Neural progenitor cell (in vitro differentiated cells): ENCODE data around the gene NEU4. TPM values are rescaled to one million over a fixed set of nuclear protein-coding genes. Genes with fewer than 3 reads are reported as not detected.

Experiments used
- DNase-seq: peaks from one replicate; pipeline ENCODE4 v3.0.0-alpha.2; 2016; ENCODE audit warnings: low spot score
- H2AFZ ChIP-seq: fragments of 200-600 bp; sonication (generic); replicated peaks from 2 replicates; pipeline ENCODE4 v1.6.1; 2016; ENCODE audit warnings: antibody characterized with exemption
- H3F3A ChIP-seq: fragments of 200-600 bp; sonication (generic); 2 replicates; pipeline ENCODE4 v1.6.1; 2016; ENCODE audit warnings: antibody characterized with exemption, low read depth
- H3K27ac ChIP-seq: fragments of 200-600 bp; sonication (generic); 2 replicates; pipeline ENCODE4 v1.5.1; 2016; ENCODE audit warnings: mild to moderate bottlenecking
- H3K27me3 ChIP-seq: fragments of 200-600 bp; sonication (generic); 2 replicates; pipeline ENCODE4 v1.6.1; 2016; ENCODE audit warnings: mild to moderate bottlenecking, moderate library complexity
- H3K36me3 ChIP-seq: fragments of 200-600 bp; sonication (generic); 2 replicates; pipeline ENCODE4 v1.5.1; 2016
- H3K4me1 ChIP-seq: fragments of 200-600 bp; sonication (generic); 2 replicates; pipeline ENCODE4 v1.6.1; 2016; ENCODE audit warnings: mixed run types
- H3K4me2 ChIP-seq: fragments of 200-600 bp; sonication (generic); 2 replicates; pipeline ENCODE4 v1.6.1; 2016
- H3K4me3 ChIP-seq: fragments of 200-600 bp; sonication (generic); 2 replicates; pipeline ENCODE4 v1.5.1; 2016
- H3K79me2 ChIP-seq: fragments of 200-600 bp; sonication (generic); 2 replicates; pipeline ENCODE4 v1.6.1; 2016; ENCODE audit warnings: low read depth
- H3K9ac ChIP-seq: fragments of 200-600 bp; sonication (generic); 2 replicates; pipeline ENCODE4 v1.6.1; 2016
- H3K9me3 ChIP-seq: fragments of 200-600 bp; sonication (generic); 2 replicates; pipeline ENCODE4 v1.5.1; 2016; ENCODE audit warnings: low read depth
- H4K20me1 ChIP-seq: fragments of 200-600 bp; sonication (generic); 2 replicates; pipeline ENCODE4 v1.6.1; 2016; ENCODE audit warnings: low read depth
- H3K27ac Mint-ChIP-seq: 3 replicates; pipeline ENCODE4 v1.8.0; 2021; ENCODE audit warnings: mixed read lengths
- H3K27me3 Mint-ChIP-seq: 2 replicates; pipeline ENCODE4 v1.8.0; 2022; ENCODE audit warnings: low read depth, mild to moderate bottlenecking, inconsistent platforms, moderate library complexity, mixed read lengths; ENCODE audit not compliant: insufficient read depth
- H3K36me3 Mint-ChIP-seq: 3 replicates; pipeline ENCODE4 v1.8.0; 2021; ENCODE audit warnings: mixed read lengths
- H3K4me1 Mint-ChIP-seq: 3 replicates; pipeline ENCODE4 v1.8.0; 2021; ENCODE audit warnings: mixed read lengths
- H3K4me3 Mint-ChIP-seq: 3 replicates; pipeline ENCODE4 v1.8.0; 2021; ENCODE audit warnings: mild to moderate bottlenecking, moderate library complexity, mixed read lengths
- H3K9me3 Mint-ChIP-seq: 3 replicates; pipeline ENCODE4 v1.8.0; 2020; ENCODE audit warnings: mixed read lengths
- EZH2 ChIP-seq: fragments of 200-600 bp; sonication (generic); IDR thresholded peaks from 2 replicates; pipeline ENCODE4 v1.6.1; 2017; ENCODE audit warnings: antibody characterized with exemption, mild to moderate bottlenecking, moderate library complexity
- EZH2phosphoT487 ChIP-seq: fragments of 200-600 bp; sonication (generic); IDR thresholded peaks from 2 replicates; pipeline ENCODE4 v1.6.1; 2017; ENCODE audit warnings: antibody characterized with exemption
- total RNA-seq: library from RNA; depleted of rRNA; stranded (reverse); fragments of >200 nt; gene quantifications from 2 replicates; pipeline ENCODE4 v1.2.3, GENCODE V29; 2015; ENCODE audit warnings: low replicate concordance
- TF ChIP-seq, protein P1 (sequence below): fragments of 200-600 bp; sonication (generic); IDR thresholded peaks from 2 replicates; pipeline ENCODE4 v1.5.1; 2017; ENCODE audit warnings: antibody characterized with exemption, mild to moderate bottlenecking

The NEU4 gene
- total RNA-seq, 1 donor from 2014 or later, result not detected

DNA sequence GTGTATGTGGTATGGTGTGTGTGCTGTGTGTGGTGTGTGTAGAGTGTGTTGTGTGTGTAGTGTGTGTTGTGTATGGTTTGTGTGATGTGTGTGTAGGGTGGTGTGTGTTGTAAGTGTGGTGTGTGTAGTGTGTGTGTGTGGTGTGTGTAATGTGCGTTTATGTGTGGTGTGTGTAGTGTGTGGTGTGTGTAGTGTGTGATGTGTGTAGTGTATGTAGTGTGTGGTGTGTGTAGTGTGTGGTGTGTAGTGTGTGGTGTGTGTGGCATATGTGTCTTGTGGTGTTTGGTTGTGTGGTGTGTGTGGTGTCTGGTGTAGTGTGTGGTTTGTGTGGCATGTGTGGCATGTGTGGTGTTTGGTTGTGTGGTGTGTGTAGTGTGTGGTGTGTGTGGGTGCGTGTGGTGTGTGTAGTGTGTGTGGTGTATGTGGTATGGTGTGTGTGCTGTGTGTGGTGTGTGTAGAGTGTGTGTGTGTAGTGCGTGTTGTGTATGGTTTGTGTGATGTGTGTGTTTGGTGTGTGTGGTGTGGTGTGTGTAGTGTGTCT is 56.5 kb downstream of the NEU4 start:
- peaks cover 12% of the 10 kb centered on the region for H4K20me1 ChIP-seq
- Mint-ChIP-seq H3K27ac (peak overlapping the region; percentile 22), H3K27me3 (peaks cover 24% of the 10 kb centered on the region), H3K9me3 (peaks cover 7% of the 10 kb centered on the region), H3K4me3 (peak overlapping the region; percentile 59), H3K36me3 (no peaks in the 10 kb centered on the region), H3K4me1 (peaks cover 35% of the 10 kb centered on the region)
- H3F3A ChIP-seq, result peaks cover 29% of the 10 kb centered on the region
- TF ChIP-seq EZH2 (no peak), EZH2phosphoT487 (no peak)
- TF ChIP-seq, protein P1, sequence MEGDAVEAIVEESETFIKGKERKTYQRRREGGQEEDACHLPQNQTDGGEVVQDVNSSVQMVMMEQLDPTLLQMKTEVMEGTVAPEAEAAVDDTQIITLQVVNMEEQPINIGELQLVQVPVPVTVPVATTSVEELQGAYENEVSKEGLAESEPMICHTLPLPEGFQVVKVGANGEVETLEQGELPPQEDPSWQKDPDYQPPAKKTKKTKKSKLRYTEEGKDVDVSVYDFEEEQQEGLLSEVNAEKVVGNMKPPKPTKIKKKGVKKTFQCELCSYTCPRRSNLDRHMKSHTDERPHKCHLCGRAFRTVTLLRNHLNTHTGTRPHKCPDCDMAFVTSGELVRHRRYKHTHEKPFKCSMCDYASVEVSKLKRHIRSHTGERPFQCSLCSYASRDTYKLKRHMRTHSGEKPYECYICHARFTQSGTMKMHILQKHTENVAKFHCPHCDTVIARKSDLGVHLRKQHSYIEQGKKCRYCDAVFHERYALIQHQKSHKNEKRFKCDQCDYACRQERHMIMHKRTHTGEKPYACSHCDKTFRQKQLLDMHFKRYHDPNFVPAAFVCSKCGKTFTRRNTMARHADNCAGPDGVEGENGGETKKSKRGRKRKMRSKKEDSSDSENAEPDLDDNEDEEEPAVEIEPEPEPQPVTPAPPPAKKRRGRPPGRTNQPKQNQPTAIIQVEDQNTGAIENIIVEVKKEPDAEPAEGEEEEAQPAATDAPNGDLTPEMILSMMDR, result no peak
- no peak overlapping the region for H2AFZ ChIP-seq
- H3K79me2 ChIP-seq, result no peaks in the 10 kb centered on the region
- no peaks in the 10 kb centered on the region for H3K27me3 ChIP-seq
- H3K27ac ChIP-seq, result no peak overlapping the region
- no peak overlapping the region for H3K4me2 ChIP-seq
- DNase-seq, result no peak
- H3K4me3 ChIP-seq, result no peak overlapping the region
- H3K9ac ChIP-seq, result no peak overlapping the region
- H3K4me1 ChIP-seq, result no peaks in the 10 kb centered on the region
- no peaks in the 10 kb centered on the region for H3K36me3 ChIP-seq
- H3K9me3 ChIP-seq, result no peaks in the 10 kb centered on the region

DNA sequence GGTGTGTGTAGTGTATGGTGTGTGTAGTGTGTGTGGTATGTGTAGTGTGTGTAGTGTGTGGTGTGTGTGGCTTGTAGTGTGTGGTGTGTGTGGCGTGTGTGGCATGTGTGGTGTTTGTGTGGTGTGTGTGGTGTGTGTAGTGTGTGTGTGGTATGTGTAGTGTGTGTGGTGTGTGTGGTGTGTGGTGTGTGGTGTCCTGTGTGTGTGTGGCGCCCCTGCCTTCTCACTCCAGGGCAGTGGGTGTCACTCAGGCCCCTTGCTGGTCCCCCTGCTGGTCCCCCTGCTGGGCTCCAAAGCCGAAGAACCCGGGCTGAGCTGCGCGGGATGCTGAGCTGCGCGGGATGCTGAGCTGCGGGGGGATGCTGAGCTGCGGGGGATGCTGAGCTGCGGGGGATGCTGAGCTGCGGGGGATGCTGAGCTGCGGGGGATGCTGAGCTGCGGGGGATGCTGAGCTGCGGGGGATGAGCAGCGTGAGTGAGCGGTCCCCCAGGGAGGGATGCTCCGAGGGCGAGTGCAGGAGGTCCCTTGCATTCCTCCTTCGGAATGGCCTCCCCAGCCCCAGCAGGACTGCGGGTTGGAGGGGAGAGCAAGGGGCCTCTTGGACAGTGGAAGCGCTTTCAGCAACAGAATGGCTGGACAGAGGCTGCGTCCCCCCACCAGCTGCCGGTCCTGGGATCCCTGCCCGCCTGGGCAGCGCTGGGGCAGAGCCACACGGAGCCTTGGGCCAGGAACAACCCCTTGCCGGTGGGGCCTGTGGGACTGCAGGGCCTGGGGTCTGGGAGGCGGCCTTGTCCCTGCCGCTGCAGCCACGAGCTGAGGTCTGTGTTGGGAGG is 57.2 kb downstream of the NEU4 start:
- peak; percentile 85 for DNase-seq
- H3K4me3 Mint-ChIP-seq, result peak overlapping the region; percentile 59
- Histone ChIP-seq H3K9me3 (no peaks in the 10 kb centered on the region), H3F3A (peaks cover 29% of the 10 kb centered on the region), H3K4me3 (no peak overlapping the region), H3K36me3 (no peaks in the 10 kb centered on the region), H3K79me2 (no peaks in the 10 kb centered on the region), H3K27me3 (no peaks in the 10 kb centered on the region), H4K20me1 (peaks cover 12% of the 10 kb centered on the region), H3K27ac (no peak overlapping the region), H3K4me1 (no peaks in the 10 kb centered on the region), H3K9ac (no peak overlapping the region), H3K4me2 (no peak overlapping the region), H2AFZ (no peak overlapping the region)
- H3K27ac Mint-ChIP-seq, result peak overlapping the region; percentile 22
- H3K9me3 Mint-ChIP-seq, result peaks cover 7% of the 10 kb centered on the region
- TF ChIP-seq, protein P1, result no peak
- TF ChIP-seq EZH2phosphoT487 (no peak), EZH2 (no peak)
- H3K4me1 Mint-ChIP-seq, result peaks cover 39% of the 10 kb centered on the region
- H3K27me3 Mint-ChIP-seq, result peaks cover 22% of the 10 kb centered on the region
- no peaks in the 10 kb centered on the region for H3K36me3 Mint-ChIP-seq

Other genes with a start within 250 kb of the NEU4 start
- gene THAP4, start 172.0 kb upstream of the NEU4 start, total RNA-seq, result 25.6 and 43.2 TPM in 2 replicates
- gene ATG4B, start 171.5 kb upstream of the NEU4 start, total RNA-seq, result 80.7 and 114 TPM in 2 replicates
- 43.4 and 59.9 TPM in 2 replicates for gene DTYMK, start 122.4 kb upstream of the NEU4 start, total RNA-seq
- 38.2 and 49.0 TPM in 2 replicates for gene ING5, start 107.2 kb upstream of the NEU4 start, total RNA-seq
- 3.5 and 15.4 TPM in 2 replicates for gene D2HGDH, start 74.6 kb upstream of the NEU4 start, total RNA-seq
- 0.09 TPM in 1 of 2 replicates, not detected in the other for gene GAL3ST2, start 32.4 kb upstream of the NEU4 start, total RNA-seq
- gene PDCD1, start 49.7 kb downstream of the NEU4 start, total RNA-seq, result not detected in 2 replicates
- gene RTP5, start 60.5 kb downstream of the NEU4 start, total RNA-seq, result not detected in 2 replicates